ENCODE data around the gene ZNF107. TPM values are rescaled to one million over a fixed set of nuclear protein-coding genes. Genes with fewer than 3 reads are reported as not detected.
"Not testable (repeated sequence)": the region's sequence is repeated elsewhere in the genome, so short reads cannot be mapped to it uniquely, and the experiment has no call there.

The ZNF107 gene
- total RNA-seq, 2 experiments from 2014 or later, result 12.9 to 13.0 TPM

GRCh38 chr7:64654796-64655548 lies 11.0 kb upstream of the ZNF107 start:
- DNase-seq (no peak), ATAC-seq (no peak)
- CTCF ChIA-PET, result no interaction called here
- POLR2A ChIA-PET, result interaction anchor here (0.7 kb wide), 1 partner anchor 11 kb away, joined by 3 read pairs; the partner anchor contains the start of gene ZNF107
- Mint-ChIP-seq H3K4me1 (ENCODE audit: low read depth) (no peaks in the 10 kb centered on the region), H3K4me3 (no peak overlapping the region), H3K27me3 (no peaks in the 10 kb centered on the region), H3K9me3 (no peaks in the 10 kb centered on the region), H3K36me3 (ENCODE audit: low read depth) (no peaks in the 10 kb centered on the region), H3K27ac (no peak overlapping the region)
- TF ChIP-seq CTCF (IDR thresholded peaks at IDR 0.05), result no peak
- intact Hi-C loops (cut with micrococcal nuclease), result no loop called here

- TF ChIP-seq CTCF (IDR thresholded peaks at IDR 0.05), result no peak
- H3K27ac Mint-ChIP-seq, result no peak overlapping the region
- peaks cover 2% of the 10 kb centered on the region for H3K9me3 Mint-ChIP-seq
- H3K4me1 Mint-ChIP-seq (ENCODE audit: low read depth), result no peaks in the 10 kb centered on the region
- CTCF ChIA-PET, result no interaction called here
- DNase-seq, result no peak
- POLR2A ChIA-PET, result no interaction called here
- no peak for ATAC-seq
- H3K27me3 Mint-ChIP-seq, result no peaks in the 10 kb centered on the region
- no peak overlapping the region for H3K4me3 Mint-ChIP-seq
- H3K36me3 Mint-ChIP-seq (ENCODE audit: low read depth), result peaks cover under 1% of the 10 kb centered on the region
- intact Hi-C loops (cut with micrococcal nuclease), result no loop called here
These were observed 10.1 kb upstream of the ZNF107 start for GRCh38 chr7:64655811-64656210.

DNA sequence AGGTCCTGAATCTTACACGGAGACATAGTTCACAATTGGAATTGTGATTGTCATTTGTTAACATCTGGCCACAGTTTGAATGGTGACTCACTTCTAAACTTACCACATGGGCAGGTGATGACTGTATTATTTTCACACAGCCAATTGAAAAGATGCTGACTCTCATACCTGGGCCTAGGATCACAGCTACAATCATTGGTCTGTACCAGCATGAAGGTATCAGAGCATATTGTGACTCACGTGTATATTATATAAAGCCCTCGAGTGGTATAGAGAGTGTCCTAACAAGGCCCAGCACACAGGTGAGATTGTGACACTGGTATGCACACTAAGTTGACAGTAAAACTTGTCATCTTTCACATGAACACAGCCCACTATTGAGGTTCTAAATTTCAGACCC lies 9.4 kb upstream of the ZNF107 start:
- ChIA-PET CTCF (no interaction called here), POLR2A (no interaction called here)
- no peak for TF ChIP-seq CTCF (IDR thresholded peaks at IDR 0.05)
- Mint-ChIP-seq H3K9me3 (peaks cover 8% of the 10 kb centered on the region), H3K4me1 (ENCODE audit: low read depth) (peaks cover 4% of the 10 kb centered on the region), H3K4me3 (no peak overlapping the region), H3K27ac (no peak overlapping the region), H3K36me3 (ENCODE audit: low read depth) (peaks cover 4% of the 10 kb centered on the region), H3K27me3 (no peaks in the 10 kb centered on the region)
- ATAC-seq, result peak; percentile 58
- no peak for DNase-seq
- intact Hi-C loops (cut with micrococcal nuclease), result no loop called here

DNA sequence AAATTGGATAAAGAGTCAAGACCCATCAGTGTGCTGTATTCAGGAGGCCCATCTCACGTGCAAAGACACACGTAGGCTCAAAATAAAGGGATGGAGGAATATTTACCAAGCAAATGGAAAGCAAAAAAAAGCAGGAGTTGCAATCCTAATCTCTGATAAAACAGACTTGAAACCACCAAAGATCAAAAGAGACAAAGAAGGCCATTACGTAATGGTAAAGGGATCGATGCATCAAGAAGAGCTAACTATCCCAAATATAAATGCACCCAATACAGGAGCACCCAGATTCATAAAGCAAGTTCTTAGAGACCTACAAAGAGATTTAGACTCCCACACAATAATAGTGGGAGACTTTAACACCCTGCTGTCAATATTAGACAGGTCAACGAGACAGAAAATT lies 3.8 kb upstream of the ZNF107 start:
- peaks cover 20% of the 10 kb centered on the region for H3K36me3 Mint-ChIP-seq (ENCODE audit: low read depth)
- H3K27ac Mint-ChIP-seq; intact Hi-C loops (cut with micrococcal nuclease); ATAC-seq; CTCF ChIA-PET; H3K27me3 Mint-ChIP-seq; DNase-seq; H3K4me3 Mint-ChIP-seq: not testable (repeated sequence)
- peaks cover 26% of the 10 kb centered on the region for H3K4me1 Mint-ChIP-seq (ENCODE audit: low read depth)
- H3K9me3 Mint-ChIP-seq, result peaks cover 21% of the 10 kb centered on the region
- POLR2A ChIA-PET, result interaction anchor here (1.2 kb wide), 1 partner anchor 20 kb away, joined by 3 read pairs; no protein-coding TSS in a partner anchor

- POLR2A ChIA-PET, result interaction anchor here (0.9 to 1.7 kb wide), 8 partner anchors 8 to 361 kb away, joined by 3 to 7 read pairs (median 3); partner anchors contain the start of genes ZNF138, ZNF680 and ZNF736
- peaks cover 52% of the 10 kb centered on the region for H3K4me1 Mint-ChIP-seq (ENCODE audit: low read depth)
- peaks cover 23% of the 10 kb centered on the region for H3K9me3 Mint-ChIP-seq
- peak overlapping the region; percentile 94 for H3K4me3 Mint-ChIP-seq
- ATAC-seq (no peak), DNase-seq (no peak)
- no peak for TF ChIP-seq CTCF (IDR thresholded peaks at IDR 0.05)
- CTCF ChIA-PET, result interaction anchor here (1.0 to 1.6 kb wide), 3 partner anchors 8 to 29 kb away, joined by 3 read pairs; no protein-coding TSS in a partner anchor
- H3K36me3 Mint-ChIP-seq (ENCODE audit: low read depth), result peaks cover 54% of the 10 kb centered on the region
- intact Hi-C loops (cut with micrococcal nuclease), result no loop called here
- H3K27me3 Mint-ChIP-seq, result no peaks in the 10 kb centered on the region
- peak overlapping the region; percentile 97 for H3K27ac Mint-ChIP-seq
These were observed 724 bp downstream of the ZNF107 start for GRCh38 chr7:64666663-64667050.
